HG02852 (cell line): ENCODE measurements around the gene FAM187B.
"Not testable (repeated sequence)": the region's sequence is repeated elsewhere in the genome, so short reads cannot be mapped to it uniquely, and the experiment has no call there.

ENCODE experiments used
- ATAC-seq: cut with Tn5 transposase; IDR thresholded peaks from one replicate; pipeline ENCODE4 v1.9.1; 2021; ENCODE audit warnings: mild to moderate bottlenecking, moderate library complexity; ENCODE audit not compliant: unreplicated experiment

Gene FAM187B

GRCh38 chr19:35262101-35262761, 33.7 kb upstream of the FAM187B start:
- ATAC-seq: no peak

DNA sequence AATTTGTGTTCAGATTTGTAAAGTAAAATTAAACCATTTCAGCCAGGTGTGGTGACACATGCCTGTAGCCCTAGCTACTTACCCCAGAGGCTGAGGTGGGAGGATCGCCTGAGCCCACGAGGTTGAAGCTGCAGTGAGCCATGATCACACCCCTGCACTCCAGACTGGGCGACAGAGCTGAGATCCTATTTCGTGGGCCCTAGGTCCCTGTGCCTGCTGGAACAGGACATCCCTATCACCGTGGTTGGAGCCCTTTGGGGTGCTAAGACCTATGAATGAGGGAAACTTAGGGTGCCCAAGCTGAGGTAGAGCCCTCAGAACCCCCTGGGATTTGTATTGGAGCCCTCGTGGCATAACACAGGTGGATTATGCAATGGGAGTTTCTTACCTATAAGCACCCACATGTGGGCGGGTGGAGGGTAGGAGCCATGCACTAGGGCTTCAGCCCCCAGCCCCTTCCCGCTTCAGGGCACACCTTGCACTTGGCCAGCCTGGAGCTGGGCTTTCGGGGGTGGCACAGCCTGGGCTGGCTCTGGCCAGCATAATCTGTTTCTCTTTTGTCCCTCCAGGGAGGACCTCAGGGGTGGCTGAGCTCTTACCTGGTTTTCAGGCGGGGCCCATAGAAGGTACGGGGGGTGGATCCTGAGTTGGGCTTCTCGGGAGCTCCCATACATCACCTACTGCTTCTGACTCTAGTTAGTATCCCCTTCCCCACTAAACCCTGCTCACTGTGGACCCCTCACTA, 33.0 kb upstream of the FAM187B start:
- no peak for ATAC-seq

DNA sequence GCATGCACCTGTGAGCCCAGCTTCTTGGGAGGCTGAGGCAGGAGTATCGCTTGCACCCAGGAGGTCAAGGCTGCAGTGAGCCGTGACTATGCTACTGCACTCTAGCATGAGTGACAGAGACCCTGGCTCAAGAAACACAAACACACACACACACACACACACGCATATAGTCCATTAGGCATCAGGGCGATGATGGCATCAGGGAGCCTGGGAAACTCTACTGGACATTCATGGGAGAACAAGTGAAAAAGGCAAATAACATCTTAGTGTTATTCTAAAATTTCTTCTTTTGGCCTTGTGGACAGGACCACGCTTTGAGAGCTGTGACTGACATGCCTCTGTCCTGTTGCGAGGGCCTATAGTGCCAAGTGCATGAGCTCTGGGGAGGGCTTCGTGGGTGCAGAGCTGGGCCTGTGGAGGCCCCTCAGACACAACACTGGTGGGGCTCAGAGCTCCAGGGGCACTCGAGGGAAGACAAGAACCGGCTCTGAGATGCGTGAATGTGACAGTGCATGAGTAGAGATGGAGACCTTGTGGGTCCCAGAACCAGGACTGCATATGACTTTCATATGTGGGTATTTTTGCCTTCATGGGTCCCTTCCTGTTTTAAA, 32.3 kb upstream of the FAM187B start:
- no peak for ATAC-seq

DNA sequence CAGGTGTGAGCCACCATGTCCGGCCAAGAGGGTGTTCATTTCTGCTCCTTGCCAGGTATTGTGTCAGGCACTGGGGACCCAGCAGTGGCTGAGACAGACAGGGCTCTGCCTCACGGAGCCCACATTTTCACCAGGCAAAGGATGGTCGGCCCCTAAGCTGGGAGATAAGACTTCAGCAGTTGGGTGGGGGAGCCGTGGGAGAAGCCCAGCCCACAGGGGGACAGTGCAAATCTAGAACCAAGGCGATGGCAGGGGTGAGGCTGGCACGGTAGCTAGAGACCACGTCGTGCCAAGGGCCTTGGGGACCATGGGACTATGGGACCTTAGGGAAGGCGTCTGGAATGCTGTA, 28.5 kb upstream of the FAM187B start:
- ATAC-seq: no peak

DNA sequence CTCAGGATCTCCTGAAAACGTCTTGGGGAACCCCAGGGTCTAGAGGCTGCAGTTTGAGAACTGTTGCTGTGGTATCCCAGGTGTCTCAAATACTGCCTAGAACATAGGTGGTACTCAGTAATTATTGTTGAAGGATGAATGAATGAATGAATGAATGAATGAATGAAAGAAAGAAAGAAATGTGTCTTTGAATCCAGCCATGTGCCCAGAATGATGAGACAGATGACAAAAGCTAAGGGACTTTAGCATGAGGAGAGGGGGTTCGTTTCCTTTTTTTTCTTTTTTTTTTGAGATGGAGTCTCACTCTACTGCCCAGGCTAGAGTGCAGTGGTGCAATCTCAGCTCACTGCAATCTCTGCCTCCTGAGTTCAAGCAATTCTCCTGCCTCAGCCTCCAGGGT, 28.0 kb upstream of the FAM187B start:
- no peak for ATAC-seq

DNA sequence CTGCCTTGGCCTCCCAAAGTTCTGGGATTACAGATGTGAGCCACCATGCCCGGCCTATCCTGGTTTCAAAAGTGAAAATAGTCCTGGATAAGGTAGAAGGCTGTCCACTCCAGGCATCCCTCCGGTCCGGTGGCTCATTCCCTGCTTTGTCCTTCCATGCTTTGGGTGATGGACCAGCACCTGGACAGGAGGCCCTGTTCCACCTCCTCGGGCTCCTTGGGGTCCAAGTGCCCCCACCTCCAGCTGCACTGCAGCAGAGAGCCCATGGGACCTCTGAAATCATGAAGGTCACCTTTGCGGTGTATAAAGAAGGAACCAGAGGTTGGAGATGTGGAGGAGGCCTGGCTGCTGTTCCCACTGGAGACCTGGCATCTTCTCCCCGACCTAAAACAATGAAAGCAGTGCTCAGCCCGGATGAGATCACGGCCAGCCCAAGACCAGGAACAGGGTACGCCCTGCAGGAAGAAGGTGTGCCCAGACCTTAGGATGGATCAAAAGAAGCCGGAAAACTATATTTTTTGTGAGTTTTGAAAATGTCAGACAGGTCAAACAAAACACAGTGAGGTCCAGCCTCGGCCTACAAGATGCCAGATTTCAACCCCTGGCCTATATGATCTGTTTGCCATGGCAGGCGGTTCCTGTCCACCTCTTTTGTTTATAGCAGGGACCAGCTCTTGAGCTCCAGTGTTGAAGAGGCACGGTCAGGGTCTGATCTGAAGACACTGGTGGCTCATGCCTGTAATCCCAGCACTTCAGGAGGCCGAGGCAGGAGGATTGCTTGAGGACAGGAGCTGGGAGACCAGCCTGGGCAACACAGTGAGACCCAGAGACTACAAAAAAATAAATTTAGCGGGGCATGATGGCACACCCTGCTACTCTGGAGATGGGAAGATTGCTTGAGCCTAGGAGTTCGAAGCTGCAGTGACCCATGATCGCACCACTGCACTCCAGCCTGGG, 26.1 kb upstream of the FAM187B start:
- ATAC-seq: no peak

- no peak for ATAC-seq
These were observed 25.1 kb upstream of the FAM187B start for GRCh38 chr19:35253316-35254286.

- ATAC-seq: no peak
These were observed 22.9 kb upstream of the FAM187B start for GRCh38 chr19:35251456-35251855.

GRCh38 chr19:35249848-35250711, 21.5 kb upstream of the FAM187B start:
- ATAC-seq: no peak

DNA sequence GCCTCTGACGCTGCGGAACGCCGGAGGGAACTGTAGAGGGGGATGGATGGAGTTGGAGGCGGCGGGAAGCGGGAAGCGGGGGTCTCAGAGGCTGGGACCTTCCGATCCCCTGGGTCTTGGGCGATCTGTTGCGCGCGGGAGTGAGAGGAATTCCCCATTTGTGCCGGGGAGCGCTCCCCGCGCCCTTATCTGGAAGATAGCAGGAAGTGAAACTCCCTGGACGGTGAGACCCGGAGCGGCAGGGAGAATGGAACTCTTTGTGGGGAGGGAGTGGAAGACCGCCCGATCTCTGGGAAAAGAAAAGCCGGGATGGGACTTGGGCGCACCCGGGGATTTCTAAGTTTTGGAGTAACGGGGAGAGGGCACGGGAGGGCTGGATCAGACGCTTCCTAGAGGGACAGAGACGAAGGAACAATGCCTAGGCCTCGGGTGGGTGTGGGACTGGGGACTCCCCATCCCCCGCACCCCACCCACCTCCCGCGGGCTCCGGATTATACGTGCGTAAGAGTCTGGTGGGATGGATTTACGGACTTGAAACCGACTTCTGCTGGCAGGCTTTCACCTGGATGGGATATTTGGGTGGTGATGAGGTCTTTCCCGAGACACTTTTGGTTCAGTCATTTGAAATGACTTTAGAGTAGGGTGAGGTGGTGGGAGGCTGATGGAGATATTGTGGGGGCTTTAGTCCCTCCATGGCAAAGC, 20.8 kb upstream of the FAM187B start:
- ATAC-seq: peak; percentile 16

GRCh38 chr19:35248310-35249145, 20.0 kb upstream of the FAM187B start, which contains the start of gene LSR:
LSR (plus strand) TSS chr19:35249002; CDS start chr19:35249023, 21 bp downstream.
- ATAC-seq: peak; percentile 74

DNA sequence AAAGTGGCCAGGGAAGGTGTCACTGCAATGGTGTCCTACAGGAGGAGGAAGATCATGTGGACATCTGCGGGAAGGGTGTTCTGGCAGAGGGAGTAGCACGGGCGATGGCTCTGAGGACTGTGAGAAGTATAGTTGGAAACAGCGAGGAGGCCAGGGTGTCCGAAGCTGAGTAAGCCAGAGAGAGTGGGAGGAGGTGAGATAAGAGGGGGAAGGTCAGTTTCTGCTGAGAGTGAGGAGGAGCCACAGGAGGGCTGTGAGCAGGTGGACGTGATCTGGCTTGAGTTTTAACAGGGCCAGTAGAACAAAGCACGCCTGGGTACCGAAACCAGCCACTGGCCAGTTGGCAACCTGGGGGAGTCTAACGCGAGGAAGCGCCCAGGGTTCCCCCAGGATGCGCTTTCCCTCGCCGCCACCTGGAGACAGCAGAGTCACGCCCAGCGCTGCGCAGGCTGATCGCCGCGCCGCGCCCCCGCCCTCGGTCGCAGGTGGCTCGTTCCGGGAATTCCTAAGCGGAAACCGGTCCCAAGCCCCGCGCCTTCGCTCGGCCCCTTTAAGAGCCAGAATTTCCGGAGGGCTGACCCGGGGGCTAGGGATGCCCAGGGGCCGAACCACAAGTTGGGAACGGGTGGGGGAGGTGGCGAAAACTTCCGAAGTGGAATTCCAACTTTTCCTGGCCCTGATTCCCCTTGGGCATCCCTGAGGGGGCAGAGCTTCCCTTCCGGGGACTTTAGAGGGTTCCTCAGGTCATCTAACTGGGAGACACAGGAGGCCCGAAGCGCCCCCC, 19.2 kb upstream of the FAM187B start:
- ATAC-seq: peak; percentile 42

DNA sequence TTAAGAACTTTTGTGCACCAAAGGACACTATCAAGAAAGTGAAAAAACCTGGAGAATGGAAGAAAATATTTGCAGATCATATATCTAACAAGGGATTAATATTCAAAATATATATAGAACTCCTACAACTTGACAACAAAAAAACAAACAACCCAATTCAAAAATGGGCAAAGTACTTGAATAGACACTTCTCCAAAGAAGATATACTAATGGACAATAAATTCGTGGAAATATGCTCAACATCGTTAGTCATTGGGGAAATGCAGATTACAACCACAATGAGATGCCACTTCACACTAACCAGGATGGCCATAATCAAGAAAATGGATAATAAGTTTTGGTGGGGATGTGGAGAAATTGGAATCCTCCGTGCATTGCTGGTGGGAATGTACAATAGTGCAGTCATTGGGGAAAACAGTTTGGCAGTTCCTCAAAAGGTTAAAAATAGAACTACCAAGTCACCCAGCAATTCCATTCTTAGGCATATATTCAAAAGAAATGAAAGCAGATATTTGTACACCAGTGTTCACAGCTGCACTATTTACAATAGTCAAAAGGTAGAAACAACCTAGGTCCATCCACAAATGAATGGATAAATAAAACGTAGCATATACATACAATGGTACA, 18.0 kb upstream of the FAM187B start:
- no peak for ATAC-seq

DNA sequence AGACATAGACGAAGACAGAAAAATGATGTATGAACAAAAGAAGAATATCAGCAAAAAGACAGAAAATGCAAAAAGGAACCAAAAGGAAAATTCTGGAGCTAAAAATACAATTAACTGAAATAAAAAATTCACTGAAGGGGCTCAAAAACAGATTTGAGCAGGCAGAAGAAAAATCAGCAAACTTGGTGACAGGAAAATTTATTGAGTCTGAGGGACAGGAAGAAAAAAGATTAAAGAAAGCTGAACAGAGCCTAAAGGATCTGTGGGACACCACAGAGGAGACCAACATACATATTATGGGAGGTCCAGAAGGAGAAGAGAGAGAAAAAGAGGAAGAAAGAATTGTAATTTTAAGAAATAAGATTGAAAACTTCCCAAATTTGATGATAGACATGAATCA, 12.9 kb upstream of the FAM187B start:
- no peak for ATAC-seq

DNA sequence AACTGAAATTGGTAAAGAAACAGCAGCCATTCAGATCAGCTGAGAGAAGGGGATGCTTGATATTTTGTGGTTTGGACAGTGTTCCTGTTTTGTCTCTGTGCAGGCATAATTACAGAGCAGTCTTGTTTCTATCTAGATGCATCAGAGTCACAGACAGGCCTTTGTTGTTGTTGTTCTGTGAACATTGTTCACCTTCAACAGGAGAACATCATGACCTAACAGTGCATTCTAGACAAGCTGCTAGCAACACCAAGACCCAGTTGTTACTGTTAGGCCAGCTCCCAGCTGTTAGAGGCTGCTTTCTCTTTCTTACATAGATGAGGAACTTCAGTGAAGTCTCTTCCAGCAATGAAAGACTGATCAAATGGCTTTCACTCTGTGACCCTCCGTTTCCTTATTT, 11.8 kb upstream of the FAM187B start:
- no peak for ATAC-seq

GRCh38 chr19:35239597-35239996, 11.1 kb upstream of the FAM187B start:
- not testable (repeated sequence) for ATAC-seq
